GM19099 (cell line): ENCODE results near the gene STK32B.

Source experiments
- POLR2A ChIP-seq: IDR thresholded peaks from 3 replicates; pipeline ENCODE4 v1.6.1; 2011; ENCODE audit warnings: low read depth; ENCODE audit not compliant: insufficient read length; ENCODE audit errors: extremely low read depth

STK32B gene

DNA sequence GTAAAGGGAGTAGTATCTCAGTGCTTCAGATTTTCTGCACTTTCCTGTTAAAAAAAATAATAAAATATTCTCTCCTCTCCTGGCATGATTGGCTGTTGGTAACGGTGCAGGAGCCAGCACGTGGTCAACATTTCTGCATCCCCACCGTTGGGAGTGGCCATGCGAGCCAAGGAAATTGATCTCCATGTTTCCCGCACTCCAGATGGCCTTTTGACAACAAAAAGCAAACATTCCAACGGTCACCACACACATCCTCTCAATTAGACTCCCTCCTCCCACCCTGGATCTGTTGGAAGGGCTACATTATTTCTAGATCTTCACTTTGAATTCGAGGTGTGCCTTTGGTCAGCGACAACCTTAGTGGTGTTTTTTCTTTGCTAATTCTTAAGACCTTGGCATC is 45.0 kb downstream of the STK32B start:
- no peak for TF ChIP-seq POLR2A

DNA sequence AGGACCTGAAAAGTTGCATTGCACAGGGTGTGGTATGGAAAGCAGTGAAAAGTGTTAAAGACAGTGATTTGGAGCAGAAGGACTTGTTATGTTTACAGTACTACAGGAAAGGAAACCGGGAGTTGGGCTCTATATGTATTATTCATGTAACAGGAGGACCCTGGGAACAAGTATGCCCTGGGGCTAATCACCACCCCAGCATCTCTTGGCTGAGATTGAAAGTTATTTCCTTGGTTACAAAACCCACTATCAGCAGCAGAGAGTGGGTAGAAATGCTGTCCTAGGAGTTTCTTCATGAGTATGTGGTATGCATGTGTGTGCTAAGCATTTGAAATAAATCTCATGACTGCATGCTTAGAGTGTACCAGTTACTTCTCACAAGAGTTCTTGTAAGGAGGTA is 46.9 kb downstream of the STK32B start:
- TF ChIP-seq POLR2A = no peak

DNA sequence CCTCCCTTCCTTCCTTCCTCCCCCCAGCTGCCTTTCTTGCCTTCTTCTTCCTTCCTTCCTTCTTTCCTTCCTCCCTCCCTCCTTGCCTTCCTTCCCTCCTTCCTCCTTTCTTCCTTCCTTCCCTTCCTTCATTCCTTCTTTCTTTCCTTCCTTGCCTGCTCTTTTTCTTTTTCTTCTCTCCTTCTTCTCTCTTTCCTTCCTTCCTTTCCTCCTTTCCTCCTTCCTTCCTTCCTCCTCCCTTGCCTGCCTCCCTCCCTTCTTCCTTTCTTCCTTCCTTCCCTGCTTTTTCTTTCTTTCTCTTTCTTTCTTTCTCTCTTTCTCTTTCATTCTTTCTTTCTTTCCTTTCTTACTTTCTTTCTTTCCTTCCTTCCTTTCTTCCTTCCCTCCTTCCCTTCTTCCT is 49.1 kb downstream of the STK32B start:
- no peak for TF ChIP-seq POLR2A

DNA sequence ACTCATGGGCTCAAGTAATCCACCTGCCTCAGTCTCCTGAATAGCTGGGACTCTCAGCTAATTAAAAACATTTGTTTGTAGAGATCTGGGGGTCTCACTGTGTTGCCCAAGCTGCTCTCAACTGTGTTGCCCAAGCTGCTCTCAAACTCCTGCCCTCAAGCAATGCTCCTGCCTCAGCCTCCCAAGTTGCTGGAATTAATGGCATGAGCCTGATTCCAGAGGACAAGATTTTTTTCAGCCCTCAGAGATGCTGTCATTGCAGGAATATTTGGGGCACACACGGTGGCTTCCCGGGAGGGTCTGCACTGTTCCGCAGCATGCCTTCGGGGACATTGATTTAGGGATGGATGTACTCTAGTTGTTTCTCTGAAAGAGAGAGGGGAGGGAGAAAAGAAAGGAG is 49.7 kb downstream of the STK32B start:
- TF ChIP-seq POLR2A = no peak

DNA sequence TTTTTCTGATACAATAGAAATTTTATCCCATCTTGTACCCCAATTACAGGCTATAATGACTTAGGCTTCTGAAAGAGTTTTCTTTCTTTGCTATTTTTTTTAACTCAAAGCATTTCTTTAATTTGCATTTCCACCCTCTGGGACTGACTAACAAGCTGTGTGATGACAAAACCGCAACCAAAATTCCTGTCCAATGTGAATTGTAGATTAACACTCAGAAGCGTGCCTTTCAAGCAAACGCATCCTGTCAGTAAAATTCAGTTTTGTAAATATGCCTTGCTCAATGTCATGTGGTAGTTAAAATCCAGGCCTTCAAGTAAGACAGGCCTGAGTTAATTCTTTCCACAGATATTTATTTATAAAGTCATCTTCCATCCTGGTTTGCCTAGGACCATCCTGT is 50.3 kb downstream of the STK32B start:
- no peak for TF ChIP-seq POLR2A

DNA sequence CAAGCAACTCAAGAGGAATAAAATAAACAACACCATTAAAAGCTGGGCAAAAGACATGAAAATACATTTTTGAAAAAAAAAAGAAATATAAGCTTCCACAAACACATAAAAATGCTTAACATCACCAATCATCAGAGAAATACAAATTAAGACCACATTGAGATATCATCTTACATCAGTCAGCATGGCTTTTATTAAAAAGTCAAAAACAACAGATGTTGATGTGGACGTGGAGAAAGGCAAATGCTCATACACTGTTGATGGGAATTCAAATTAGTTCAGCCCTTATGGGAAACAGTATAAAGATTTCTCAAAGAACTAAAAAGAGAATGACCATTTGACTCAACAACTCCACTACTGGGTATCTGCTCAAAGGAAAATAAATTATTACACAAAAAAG is 59.6 kb downstream of the STK32B start:
- no peak for TF ChIP-seq POLR2A

DNA sequence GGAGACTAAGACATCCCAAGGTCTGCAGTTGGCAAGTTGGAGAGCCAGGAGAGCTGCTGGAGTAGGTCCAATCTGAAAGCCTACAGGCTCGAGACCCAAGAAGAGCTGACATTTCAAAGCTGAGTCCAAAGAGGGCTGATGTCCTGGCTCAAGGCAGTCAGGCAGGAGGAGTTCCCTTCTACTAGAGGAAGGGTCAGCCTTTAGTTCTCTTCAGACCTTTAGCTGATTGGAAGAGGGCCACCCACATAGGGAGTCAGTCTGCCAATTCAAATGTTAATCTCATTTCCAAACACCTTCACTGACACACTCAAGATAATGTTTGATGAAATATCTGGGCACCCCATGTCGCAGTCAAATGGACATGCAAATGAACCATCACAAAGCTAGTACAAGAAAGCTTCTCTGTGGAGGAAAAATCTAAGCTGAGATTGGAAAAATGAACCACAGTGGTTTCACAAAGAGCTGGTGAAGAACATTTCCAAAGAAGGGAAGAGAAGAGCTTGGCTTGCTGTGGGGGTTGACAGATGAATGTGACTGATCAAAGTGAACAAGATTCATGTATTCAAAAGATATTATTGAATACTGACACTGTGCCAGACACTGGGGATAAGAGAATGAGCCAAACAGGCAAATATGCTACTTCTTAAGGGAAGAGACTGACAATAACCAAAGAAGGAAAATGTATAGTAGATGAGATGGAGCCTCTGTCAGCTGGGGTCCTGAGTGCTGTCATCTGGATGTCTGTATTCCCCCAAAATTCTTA is 61.2 kb downstream of the STK32B start:
- TF ChIP-seq POLR2A = no peak

DNA sequence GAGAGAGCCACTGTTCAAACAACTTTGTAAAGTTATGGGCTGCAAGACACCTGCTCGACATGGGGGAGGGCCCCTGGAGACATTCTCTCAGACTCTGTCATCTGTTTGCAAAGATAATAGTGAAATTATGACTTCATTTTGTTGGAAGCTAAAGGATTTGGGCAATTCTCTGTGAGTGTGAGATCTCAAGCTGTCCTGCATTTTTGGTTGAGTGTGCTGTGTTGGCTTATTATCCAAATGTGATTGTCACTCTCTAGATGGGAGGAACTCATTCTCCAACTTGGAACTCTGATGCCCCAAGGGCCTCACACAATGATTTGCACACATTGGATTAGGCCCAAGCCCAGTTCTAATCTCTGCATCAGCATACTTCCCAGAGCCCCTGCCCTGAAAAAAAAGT is 63.7 kb downstream of the STK32B start:
- TF ChIP-seq POLR2A = no peak

DNA sequence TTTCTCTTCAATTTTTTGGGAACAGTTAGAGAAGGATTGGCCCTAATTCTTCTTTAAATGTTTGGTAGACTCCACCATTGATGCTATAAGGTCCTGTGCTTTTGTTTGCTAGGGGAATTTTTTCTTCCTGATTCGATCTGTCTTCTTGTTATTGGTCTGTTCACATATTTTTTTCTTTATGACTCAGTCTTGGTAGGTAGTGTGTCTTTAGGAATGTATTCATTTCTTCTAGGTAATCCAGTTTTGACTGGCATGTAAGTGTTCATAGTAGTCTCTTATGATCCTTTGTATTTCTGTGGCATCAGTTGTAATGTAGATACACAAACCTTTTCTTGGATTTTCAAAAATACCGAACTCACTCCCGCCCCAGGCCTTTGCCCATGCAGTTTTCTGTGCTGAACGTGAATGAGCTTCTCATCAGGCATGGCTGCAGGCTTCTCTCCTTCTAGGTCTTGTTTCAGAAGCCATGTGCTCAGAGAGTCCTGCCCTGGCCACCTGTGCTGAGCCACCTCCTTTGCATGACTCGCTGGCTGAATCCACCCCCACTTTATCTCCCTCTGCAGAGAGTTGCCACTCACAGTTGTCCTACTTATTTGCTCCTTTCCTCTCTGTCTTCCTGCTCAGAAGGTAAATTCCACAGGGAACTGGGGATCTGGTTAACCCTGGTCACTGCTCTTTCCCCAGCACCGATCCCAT is 67.0 kb downstream of the STK32B start:
- TF ChIP-seq POLR2A = no peak

DNA sequence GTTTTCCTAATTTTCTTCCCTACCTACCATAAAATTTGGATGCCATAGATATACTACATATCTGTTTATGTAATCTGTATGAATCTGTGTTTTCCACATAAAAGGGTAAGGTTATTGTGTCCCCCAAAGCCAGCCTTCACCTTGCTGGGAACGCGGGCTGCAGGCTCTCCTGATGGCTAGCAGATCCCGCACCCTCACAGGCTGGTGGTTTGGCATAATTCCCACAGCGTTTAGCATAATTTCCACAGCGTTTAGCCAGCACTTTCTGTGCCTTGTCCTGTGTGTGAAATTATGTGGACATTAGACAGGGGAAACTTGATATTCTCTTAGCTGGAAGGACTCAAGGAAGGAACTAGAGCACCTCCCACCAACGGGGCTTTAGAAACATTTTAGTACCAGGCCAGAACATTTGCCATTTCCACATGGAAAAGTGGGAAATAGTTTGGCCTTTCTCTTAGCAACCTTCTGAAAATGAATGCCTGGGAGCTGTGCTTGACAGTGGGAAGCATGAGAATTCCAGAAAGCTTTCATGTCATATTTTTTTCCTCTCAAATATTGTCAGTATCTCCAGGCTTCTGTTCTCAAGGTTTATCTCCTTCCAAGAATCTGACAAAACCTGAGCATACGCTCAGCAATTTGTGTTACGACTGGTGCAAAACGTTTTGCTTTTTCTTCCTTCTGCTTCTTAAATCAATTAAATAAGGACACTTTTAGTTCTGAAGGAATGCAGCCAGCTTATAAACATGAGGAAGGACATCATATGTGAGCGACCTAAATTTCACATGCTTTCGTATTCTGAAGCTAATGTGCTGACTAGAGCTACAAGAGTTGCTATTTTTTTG is 67.9 kb downstream of the STK32B start:
- TF ChIP-seq POLR2A = no peak

DNA sequence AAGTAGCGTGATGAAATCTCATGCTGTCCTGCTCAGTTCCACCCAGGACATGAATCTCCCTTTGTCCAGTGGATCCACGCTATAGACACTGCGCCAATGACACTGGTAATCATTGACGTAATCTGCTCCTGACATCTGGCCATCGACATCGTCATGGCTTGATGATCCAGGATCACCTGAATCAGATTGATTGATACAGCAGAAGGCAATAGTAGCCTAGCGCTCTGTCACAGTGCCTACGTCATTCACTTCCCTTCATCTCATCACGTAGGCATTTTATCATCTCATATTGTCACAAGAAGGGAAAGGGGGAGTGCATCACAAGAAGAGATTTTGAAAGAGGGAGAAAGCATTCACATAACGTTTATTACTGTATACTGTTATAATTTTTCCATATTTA is 68.8 kb downstream of the STK32B start:
- TF ChIP-seq POLR2A = no peak

DNA sequence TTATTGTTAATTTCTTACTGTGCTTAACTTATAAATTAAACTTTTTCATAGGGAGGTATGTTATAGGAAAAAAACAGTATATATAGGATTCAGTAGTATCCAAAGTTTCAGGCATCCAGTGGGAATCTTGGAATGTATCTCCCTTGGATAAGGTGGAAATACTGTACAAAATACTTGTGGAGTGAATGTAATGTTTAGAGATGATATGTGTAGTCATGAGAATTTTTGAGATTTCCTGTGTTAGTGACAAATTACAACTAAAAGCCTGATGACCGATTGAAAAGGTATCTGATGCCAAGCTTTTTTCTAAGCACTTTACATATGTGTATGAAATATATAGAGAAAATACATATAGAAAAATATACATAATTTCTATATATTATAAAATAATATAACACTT is 69.2 kb downstream of the STK32B start:
- TF ChIP-seq POLR2A = no peak

DNA sequence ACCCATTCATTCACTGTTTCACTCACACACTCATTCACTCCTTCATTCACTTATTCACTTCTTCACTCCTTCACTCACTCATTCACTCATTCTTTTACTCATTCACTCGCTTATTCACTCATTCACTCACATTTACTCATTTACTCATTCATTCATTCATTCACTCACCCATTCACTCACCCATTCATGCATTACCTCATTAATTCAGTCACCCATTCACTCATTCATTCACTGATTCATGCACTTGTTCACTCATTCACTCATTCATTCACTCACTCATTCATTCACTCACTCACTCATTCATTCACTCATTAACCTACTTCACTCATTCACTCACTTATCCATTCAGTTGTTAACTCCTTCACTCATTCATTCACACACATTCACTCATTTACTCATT is 70.8 kb downstream of the STK32B start:
- TF ChIP-seq POLR2A = no peak

DNA sequence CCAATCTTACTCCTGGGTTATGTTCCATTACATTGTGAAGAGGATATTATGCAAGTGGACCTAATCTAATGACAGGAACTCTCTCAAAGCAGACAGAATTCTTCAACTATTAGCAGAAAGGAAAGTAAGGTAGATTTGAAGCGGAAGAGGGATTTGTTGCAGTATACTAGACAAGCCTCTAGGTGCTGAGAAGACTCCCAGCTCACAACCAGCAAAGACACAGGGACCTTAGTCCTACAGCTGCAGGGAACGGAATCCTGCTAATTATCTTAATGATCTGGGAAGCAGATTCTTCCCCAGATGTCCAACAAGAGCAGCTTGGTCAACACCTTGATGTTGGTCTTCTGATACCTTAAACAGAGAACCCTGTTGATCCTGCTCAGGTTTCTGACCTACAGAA is 73.6 kb downstream of the STK32B start:
- TF ChIP-seq POLR2A = no peak

DNA sequence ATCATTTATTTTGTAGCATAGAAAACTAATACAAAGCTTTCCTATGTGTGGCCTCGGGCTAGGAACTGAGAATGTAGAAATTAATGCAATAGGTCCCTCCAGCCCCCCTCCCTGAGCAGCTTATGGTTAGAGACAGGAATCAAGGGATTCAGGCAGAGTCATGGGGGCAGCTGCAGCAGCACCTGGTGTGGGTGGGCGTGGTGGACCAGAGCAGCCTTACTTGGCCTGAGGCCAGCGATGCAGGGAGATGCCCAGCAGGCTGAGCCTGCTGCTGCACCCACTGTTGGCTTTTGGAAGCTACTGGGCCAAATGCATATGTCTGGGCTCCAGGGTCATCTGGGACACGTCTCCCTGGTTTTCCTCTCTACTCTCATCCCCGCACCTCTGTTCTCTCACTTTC is 74.0 kb downstream of the STK32B start:
- TF ChIP-seq POLR2A = no peak

DNA sequence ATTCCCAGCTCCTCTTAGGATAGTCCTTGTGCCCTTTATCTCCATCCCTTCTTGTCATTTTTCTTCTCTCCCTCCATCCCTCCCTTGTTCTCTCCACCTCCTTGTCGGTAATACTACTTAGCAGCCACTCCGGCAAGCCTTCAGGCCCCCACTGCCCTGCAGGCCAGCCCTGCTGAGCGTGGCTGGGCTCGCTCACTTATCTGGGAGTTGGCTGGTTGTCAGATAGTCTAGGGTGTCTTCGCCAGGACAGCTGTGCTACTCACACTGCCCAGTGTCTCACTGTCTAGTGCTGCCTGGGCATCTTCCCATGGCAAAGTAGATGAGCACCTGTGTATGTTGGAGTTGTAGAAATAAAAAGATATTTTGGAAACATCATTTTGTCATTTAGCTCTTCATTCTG is 75.0 kb downstream of the STK32B start:
- no peak for TF ChIP-seq POLR2A
